Measurements from ENCODE around the gene RPLP1. TPM values are rescaled to one million over a fixed set of nuclear protein-coding genes. Genes with fewer than 3 reads are reported as not detected.

The RPLP1 gene
- total and polyA plus RNA-seq, 8 donors = 99.1 to 2,495 (median 1,437) TPM

GRCh38 chr15:69451951-69452691 lies 497 bp upstream of the RPLP1 start:
- peaks cover 9 to 29% (median 26%) of the 10 kb centered on the region in 4 donors for H3K36me3 ChIP-seq
- no peak for DNase-seq

GRCh38 chr15:69454953-69455352 lies 2.3 kb downstream of the RPLP1 start:
- H3K27ac ChIP-seq = peak overlapping the region in 3 of 5 donors; percentile 15 to 95 (median 95)
- no peak for TF ChIP-seq EP300 (IDR thresholded peaks at IDR 0.05)
- no peak for TF ChIP-seq POLR2AphosphoS5 (IDR thresholded peaks at IDR 0.05)
- no peak for DNase-seq
- peaks cover 9 to 37% (median 35%) of the 10 kb centered on the region in 4 donors for H3K36me3 ChIP-seq
- intact Hi-C loops (cut with DNase I; ENCODE audit: low total_unique reads) = no loop called here
- WGBS, 5 donors = 16 to 51% (median 21%) methylated on average over 5 of the region's 5 CpGs
- no peaks in the 10 kb centered on the region for H3K27me3 ChIP-seq
- H3K9me3 ChIP-seq = no peaks in the 10 kb centered on the region
- H3K4me3 ChIP-seq = peak overlapping the region; percentile 77 to 93 (median 82)
- H3K4me1 ChIP-seq = peaks cover 22 to 66% (median 41%) of the 10 kb centered on the region in 4 donors

More at GRCh38 chr15:69451951-69452691, 497 bp upstream of the RPLP1 start:
- H3K4me1 ChIP-seq = peaks cover 22 to 50% (median 36%) of the 10 kb centered on the region in 4 donors
- H3K9me3 ChIP-seq = no peaks in the 10 kb centered on the region
- 14 to 27% (median 16%) methylated on average over 32 of the region's 32 CpGs for WGBS, 5 donors
- H3K27me3 ChIP-seq = no peaks in the 10 kb centered on the region
- peak overlapping the region; percentile 77 to 93 (median 82) for H3K4me3 ChIP-seq
- intact Hi-C loops (cut with DNase I; ENCODE audit: low total_unique reads) = no loop called here
- TF ChIP-seq POLR2AphosphoS5 (IDR thresholded peaks at IDR 0.05) = no peak
- H3K27ac ChIP-seq = peak overlapping the region; percentile 95 to 96 (median 95)

GRCh38 chr15:69456208-69457166 lies 3.9 kb downstream of the RPLP1 start:
- H3K27me3 ChIP-seq = no peaks in the 10 kb centered on the region
- intact Hi-C loops (cut with DNase I; ENCODE audit: low total_unique reads) = no loop called here
- no peak overlapping the region for H3K4me3 ChIP-seq
- no peak for TF ChIP-seq EP300 (IDR thresholded peaks at IDR 0.05)
- TF ChIP-seq POLR2AphosphoS5 (IDR thresholded peaks at IDR 0.05) = no peak
- no peak for TF ChIP-seq CTCF (IDR thresholded peaks at IDR 0.05)
- no peak for TF ChIP-seq POLR2A (IDR thresholded peaks at IDR 0.05)
- H3K36me3 ChIP-seq = peaks cover 9 to 37% (median 35%) of the 10 kb centered on the region in 4 donors
- H3K27ac ChIP-seq = no peak overlapping the region
- no peaks in the 10 kb centered on the region for H3K9me3 ChIP-seq
- WGBS, 5 donors = 86 to 92% (median 90%) methylated on average over 13 of the region's 13 CpGs
- peaks cover 22 to 75% (median 49%) of the 10 kb centered on the region in 4 donors for H3K4me1 ChIP-seq
- no peak for DNase-seq

GRCh38 chr15:69457304-69458280 lies 5.0 kb downstream of the RPLP1 start:
- intact Hi-C loops (cut with DNase I; ENCODE audit: low total_unique reads) = no loop called here
- DNase-seq = no peak
- no peaks in the 10 kb centered on the region for H3K9me3 ChIP-seq
- no peak overlapping the region for H3K4me3 ChIP-seq
- TF ChIP-seq POLR2A (IDR thresholded peaks at IDR 0.05) = no peak
- peak in 1 of 3 donors; percentile 18 for TF ChIP-seq POLR2AphosphoS5 (IDR thresholded peaks at IDR 0.05)
- no peak for TF ChIP-seq CTCF (IDR thresholded peaks at IDR 0.05)
- no peak for TF ChIP-seq EP300 (IDR thresholded peaks at IDR 0.05)
- H3K36me3 ChIP-seq = peaks cover 9 to 37% (median 35%) of the 10 kb centered on the region in 4 donors
- WGBS, 5 donors = 69 to 77% (median 71%) methylated on average over 8 of the region's 8 CpGs
- no peak overlapping the region for H3K27ac ChIP-seq
- peaks cover 29 to 76% (median 53%) of the 10 kb centered on the region in 4 donors for H3K4me1 ChIP-seq
- no peaks in the 10 kb centered on the region for H3K27me3 ChIP-seq
